Fibroblast of the aortic adventitia (primary cell): ENCODE data around the gene OR51E2. TPM values are rescaled to one million over a fixed set of nuclear protein-coding genes. Genes with fewer than 3 reads are reported as not detected.

Source experiments
- DNase-seq: peaks from one replicate; pipeline ENCODE4 v3.0.0-alpha.2; 2010; ENCODE audit warnings: low read depth
- H3K4me3 ChIP-seq: 2 replicates; pipeline ENCODE4 v1.5.1; 2011; ENCODE audit warnings: low read depth, mild to moderate bottlenecking, control low read depth, low read length, moderate library complexity
- total RNA-seq: library from RNA; depleted of rRNA; stranded (reverse); fragments of >200 nt; gene quantifications from 2 replicates; pipeline ENCODE4 v1.2.3, GENCODE V29; 2012; ENCODE audit warnings: low replicate concordance
- TF ChIP-seq, protein P1 (sequence below): IDR thresholded peaks from 2 replicates; pipeline ENCODE4 v1.5.1; 2011; ENCODE audit warnings: mild to moderate bottlenecking, low read length, control low read depth, inconsistent platforms; ENCODE audit not compliant: insufficient read depth

The OR51E2 gene
- total RNA-seq, 1 donor, result not detected

- no peak within 1 kb of the TSS for H3K4me3 ChIP-seq
- no peak for DNase-seq
- TF ChIP-seq, protein P1, sequence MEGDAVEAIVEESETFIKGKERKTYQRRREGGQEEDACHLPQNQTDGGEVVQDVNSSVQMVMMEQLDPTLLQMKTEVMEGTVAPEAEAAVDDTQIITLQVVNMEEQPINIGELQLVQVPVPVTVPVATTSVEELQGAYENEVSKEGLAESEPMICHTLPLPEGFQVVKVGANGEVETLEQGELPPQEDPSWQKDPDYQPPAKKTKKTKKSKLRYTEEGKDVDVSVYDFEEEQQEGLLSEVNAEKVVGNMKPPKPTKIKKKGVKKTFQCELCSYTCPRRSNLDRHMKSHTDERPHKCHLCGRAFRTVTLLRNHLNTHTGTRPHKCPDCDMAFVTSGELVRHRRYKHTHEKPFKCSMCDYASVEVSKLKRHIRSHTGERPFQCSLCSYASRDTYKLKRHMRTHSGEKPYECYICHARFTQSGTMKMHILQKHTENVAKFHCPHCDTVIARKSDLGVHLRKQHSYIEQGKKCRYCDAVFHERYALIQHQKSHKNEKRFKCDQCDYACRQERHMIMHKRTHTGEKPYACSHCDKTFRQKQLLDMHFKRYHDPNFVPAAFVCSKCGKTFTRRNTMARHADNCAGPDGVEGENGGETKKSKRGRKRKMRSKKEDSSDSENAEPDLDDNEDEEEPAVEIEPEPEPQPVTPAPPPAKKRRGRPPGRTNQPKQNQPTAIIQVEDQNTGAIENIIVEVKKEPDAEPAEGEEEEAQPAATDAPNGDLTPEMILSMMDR, result no peak
Measured at GRCh38 chr11:4704054-4704789, 6.6 kb upstream of the OR51E2 start, which contains the start of gene MMP26. Gene MMP26, plus strand, starts transcription at chr11:4704784.

DNA sequence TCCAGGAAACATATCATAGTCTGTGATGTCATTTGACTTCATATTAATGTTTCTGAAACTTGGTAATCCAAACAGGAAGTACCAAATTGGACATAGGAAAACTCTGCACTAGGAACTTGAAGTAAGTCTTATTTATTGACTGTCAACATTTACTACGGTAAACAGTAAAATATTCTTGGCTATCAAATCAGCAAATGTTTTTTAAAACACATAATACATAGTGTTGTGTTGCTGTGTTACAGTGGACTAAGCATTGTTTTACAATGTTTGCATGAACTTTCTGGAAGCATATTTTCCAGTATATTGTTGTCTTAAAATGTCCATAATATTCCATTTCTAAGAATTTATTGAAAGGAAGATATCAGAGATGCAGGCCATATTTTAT lies 2.8 kb upstream of the OR51E2 start:
- TF ChIP-seq, protein P1, result no peak
- DNase-seq, result no peak

GRCh38 chr11:4699697-4700435 lies 2.2 kb upstream of the OR51E2 start:
- H3K4me3 ChIP-seq, result no peak overlapping the region
- TF ChIP-seq, protein P1, result no peak
- no peak for DNase-seq

More for the DNA sequence above, 2.8 kb upstream of the OR51E2 start:
- H3K4me3 ChIP-seq, result no peak overlapping the region

DNA sequence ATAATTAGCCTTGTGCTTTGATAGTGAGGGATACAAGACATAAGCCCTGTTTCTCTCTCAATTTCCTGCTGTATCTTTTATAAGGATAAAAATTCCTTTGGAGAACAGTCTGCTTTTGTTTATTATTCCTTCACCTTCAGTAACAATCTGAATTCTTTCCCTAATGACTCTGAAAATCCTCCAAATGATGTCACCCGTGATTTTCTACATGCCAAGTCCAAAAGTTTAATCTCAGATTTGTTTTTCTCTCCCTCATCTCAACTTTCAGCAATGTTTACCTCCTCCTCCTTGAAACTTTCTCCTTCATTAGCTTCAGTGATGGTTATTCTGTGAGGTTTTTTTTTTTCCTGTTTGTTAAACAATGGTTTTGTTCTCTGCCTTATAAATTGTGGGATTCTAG lies 2.2 kb downstream of the OR51E2 start:
- no peak for DNase-seq
- H3K4me3 ChIP-seq, result no peak overlapping the region
- TF ChIP-seq, protein P1, result no peak

- no peak overlapping the region for H3K4me3 ChIP-seq
- no peak for DNase-seq
- TF ChIP-seq, protein P1, result no peak
Measured at GRCh38 chr11:4684631-4685285, 12.9 kb downstream of the OR51E2 start.

DNA sequence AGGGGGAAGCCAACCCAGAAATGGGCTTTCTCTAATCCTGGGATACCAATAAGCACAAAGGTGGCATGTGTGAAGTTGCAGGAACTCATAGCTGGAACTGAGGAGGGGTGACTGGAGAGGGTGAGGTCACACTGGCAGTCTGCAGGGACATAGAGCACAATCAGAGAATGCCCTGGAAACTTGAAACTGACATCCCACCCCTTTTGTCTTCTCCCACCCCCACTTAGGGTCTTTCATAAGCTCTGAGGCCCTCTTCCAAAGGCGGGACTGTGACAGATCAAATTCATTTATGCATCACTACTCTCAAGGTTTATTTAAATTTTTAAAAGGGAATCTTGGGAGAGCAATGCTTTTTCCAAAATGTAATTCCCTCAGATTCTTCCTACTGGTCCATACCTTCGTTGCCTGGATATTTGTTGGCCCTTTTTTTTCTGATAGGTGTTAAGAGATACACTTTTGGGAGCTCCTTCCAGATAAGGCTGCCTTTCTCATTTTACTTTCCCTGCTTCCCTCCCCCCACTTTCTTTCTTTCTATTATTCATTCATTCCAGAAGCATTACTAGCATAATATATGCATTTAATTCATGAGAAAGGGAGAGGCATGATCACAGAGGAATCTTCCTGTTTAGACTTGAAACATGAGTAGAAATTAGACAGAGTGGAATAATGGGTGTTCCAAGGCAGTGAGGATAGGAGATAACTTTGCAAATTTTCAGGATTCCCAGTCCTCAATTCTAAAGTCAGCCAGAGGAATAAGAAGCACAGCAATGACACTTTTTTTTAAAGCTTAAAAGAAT lies 14.8 kb downstream of the OR51E2 start:
- DNase-seq, result no peak
- TF ChIP-seq, protein P1, result no peak
- no peak overlapping the region for H3K4me3 ChIP-seq
